ENCODE measurements around the gene MIF4GD. TPM values are rescaled to one million over a fixed set of nuclear protein-coding genes. Genes with fewer than 3 reads are reported as not detected.

The MIF4GD gene
- total and polyA plus RNA-seq, 2 experiments from 2014 or later = 10.7 to 14.4 TPM

- no peak for TF ChIP-seq EZH2 (IDR thresholded peaks at IDR 0.05; ENCODE audit: insufficient read depth, poor library complexity, severe bottlenecking)
- Histone ChIP-seq H3K36me3 (ENCODE audit: low read depth) (peaks cover 7% of the 10 kb centered on the region; the same call in 1 of the 2 replicates), H3K27me3 (replicated peaks; ENCODE audit: insufficient read depth) (no peaks in the 10 kb centered on the region), H3K4me3 (peak overlapping the region; percentile 93), H3K4me2 (ENCODE audit: unreplicated experiment) (peak overlapping the region; percentile 89), H3K79me2 (ENCODE audit: insufficient read depth) (no peaks in the 10 kb centered on the region), H2AFZ (peak overlapping the region; percentile 97), H4K20me1 (ENCODE audit: insufficient read depth) (no peaks in the 10 kb centered on the region), H3K27ac (0 out of 2 replicates have a peak overlapping the region, but pooled peaks have one; percentile 58), H3K9me3 (ENCODE audit: low read depth) (no peaks in the 10 kb centered on the region), H3F3A (ENCODE audit: insufficient read depth) (peaks cover 13% of the 10 kb centered on the region), H3K4me1 (ENCODE audit: insufficient read depth) (peaks cover 27% of the 10 kb centered on the region), H3K9me2 (ENCODE audit: insufficient read depth) (no peaks in the 10 kb centered on the region), H3K9ac (peak overlapping the region; percentile 87)
- 26% methylated on average over 6 of the region's 6 CpGs for WGBS, 2 experiments (ENCODE audit: low coverage in 1 of 2, low lambda C conversion rate in 2 of 2, missing lambda C conversion rate in 2 of 2)
- in situ Hi-C loops (cut with MboI) = no loop called here
- peak; percentile 47 for DNase-seq
Observed at GRCh38 chr17:75269844-75270217, 1.2 kb downstream of the MIF4GD start.

GRCh38 chr17:75267411-75268232 is 3.4 kb downstream of the MIF4GD start:
- 29 to 41% methylated on average over 14 of the region's 14 CpGs for WGBS, 2 experiments (ENCODE audit: low coverage in 1 of 2, low lambda C conversion rate in 2 of 2, missing lambda C conversion rate in 2 of 2)
- Histone ChIP-seq H3K9me2 (ENCODE audit: insufficient read depth) (no peaks in the 10 kb centered on the region), H3K79me2 (ENCODE audit: insufficient read depth) (peaks cover 18% of the 10 kb centered on the region), H3K4me3 (no peak overlapping the region), H3K4me2 (ENCODE audit: unreplicated experiment) (no peak overlapping the region), H3K36me3 (ENCODE audit: low read depth) (peaks cover 12% of the 10 kb centered on the region), H2AFZ (no peak overlapping the region), H3F3A (ENCODE audit: insufficient read depth) (peaks cover 13% of the 10 kb centered on the region; the same call in 1 of the 2 replicates), H3K27me3 (replicated peaks; ENCODE audit: insufficient read depth) (no peaks in the 10 kb centered on the region), H3K9ac (no peak overlapping the region), H3K9me3 (ENCODE audit: low read depth) (no peaks in the 10 kb centered on the region), H4K20me1 (ENCODE audit: insufficient read depth) (no peaks in the 10 kb centered on the region), H3K4me1 (ENCODE audit: insufficient read depth) (peaks cover 17% of the 10 kb centered on the region), H3K27ac (no peak overlapping the region)
- in situ Hi-C loops (cut with MboI) = no loop called here
- TF ChIP-seq EZH2phosphoT487 (IDR thresholded peaks at IDR 0.05; ENCODE audit: insufficient read depth, low read depth) (no peak), EZH2 (IDR thresholded peaks at IDR 0.05; ENCODE audit: insufficient read depth, poor library complexity, severe bottlenecking) (no peak)
- DNase-seq = no peak

DNA sequence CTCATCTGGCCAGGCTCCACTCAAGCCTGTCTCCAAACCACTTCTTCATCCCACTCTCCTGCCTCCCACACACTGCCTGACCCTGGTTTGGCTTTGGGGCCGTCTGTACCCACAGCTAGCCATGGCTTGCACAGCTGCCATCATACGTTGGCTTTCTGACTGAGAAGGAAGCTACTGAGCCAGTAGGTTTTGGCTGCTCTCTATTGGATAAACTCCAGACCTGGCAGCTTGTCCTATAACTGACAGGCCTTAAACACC is 3.9 kb downstream of the MIF4GD start:
- no peak for DNase-seq
- Histone ChIP-seq H3K9me3 (ENCODE audit: low read depth) (no peaks in the 10 kb centered on the region), H3K9ac (no peak overlapping the region), H3K27ac (no peak overlapping the region), H2AFZ (no peak overlapping the region), H3K27me3 (replicated peaks; ENCODE audit: insufficient read depth) (no peaks in the 10 kb centered on the region), H3F3A (ENCODE audit: insufficient read depth) (peaks cover 9% of the 10 kb centered on the region; the same call in 1 of the 2 replicates), H3K4me1 (ENCODE audit: insufficient read depth) (peaks cover 14% of the 10 kb centered on the region), H3K9me2 (ENCODE audit: insufficient read depth) (no peaks in the 10 kb centered on the region), H3K79me2 (ENCODE audit: insufficient read depth) (peaks cover 23% of the 10 kb centered on the region), H3K4me2 (ENCODE audit: unreplicated experiment) (no peak overlapping the region), H4K20me1 (ENCODE audit: insufficient read depth) (no peaks in the 10 kb centered on the region), H3K36me3 (ENCODE audit: low read depth) (peaks cover 12% of the 10 kb centered on the region), H3K4me3 (no peak overlapping the region)
- 17 to 24% methylated on average over 2 of the region's 2 CpGs for WGBS, 2 experiments (ENCODE audit: low coverage in 1 of 2, low lambda C conversion rate in 2 of 2, missing lambda C conversion rate in 2 of 2)
- in situ Hi-C loops (cut with MboI) = no loop called here
- TF ChIP-seq EZH2 (IDR thresholded peaks at IDR 0.05; ENCODE audit: insufficient read depth, poor library complexity, severe bottlenecking) (no peak), EZH2phosphoT487 (IDR thresholded peaks at IDR 0.05; ENCODE audit: insufficient read depth, low read depth) (no peak)

DNA sequence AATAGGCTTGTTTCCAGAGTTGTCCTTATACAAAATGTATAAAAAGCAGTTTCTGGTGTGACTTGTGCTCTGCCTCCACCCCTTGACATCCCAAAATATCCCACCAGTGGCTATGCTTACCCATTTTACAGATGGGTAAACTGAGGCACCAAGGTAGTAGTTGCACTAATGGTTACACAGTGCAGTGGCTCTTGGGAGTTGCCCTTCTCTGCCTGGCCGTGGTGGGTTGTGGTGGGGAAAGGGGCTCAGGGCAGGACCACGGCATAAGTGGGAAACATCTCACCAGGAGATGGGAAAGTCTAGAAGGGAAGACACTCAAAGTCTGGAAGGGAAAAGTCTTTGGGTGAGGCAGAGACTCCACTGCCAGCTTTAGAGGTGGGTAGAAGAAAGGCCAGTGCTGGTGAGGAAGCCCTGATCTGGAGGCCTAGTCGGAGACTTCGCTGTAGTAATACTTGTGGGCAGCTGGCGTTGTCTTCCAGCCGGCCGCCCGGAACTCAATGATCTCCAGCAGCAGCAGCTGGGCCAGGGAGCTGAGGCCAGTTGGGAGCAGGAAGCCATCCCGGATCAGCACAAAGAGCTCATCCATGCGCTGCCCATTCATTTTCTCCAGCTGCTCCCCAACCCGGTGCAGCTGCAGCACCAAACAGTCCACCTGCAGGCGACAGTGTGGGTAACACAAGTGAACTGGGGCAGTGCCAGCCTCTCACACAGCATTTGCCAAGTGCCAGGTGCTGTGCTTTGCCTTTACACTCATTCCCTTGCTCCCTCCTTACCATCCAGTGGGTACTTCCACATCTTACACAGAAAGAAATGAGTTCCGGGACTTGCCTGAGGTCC is 4.5 kb downstream of the MIF4GD start:
- no peak overlapping the region for H3K4me2 ChIP-seq (ENCODE audit: unreplicated experiment)
- peaks cover 27% of the 10 kb centered on the region for H3K79me2 ChIP-seq (ENCODE audit: insufficient read depth)
- no peaks in the 10 kb centered on the region for H3K9me2 ChIP-seq (ENCODE audit: insufficient read depth)
- H3K4me3 ChIP-seq = no peak overlapping the region
- no peak for DNase-seq
- TF ChIP-seq EZH2phosphoT487 (IDR thresholded peaks at IDR 0.05; ENCODE audit: insufficient read depth, low read depth) (no peak), EZH2 (IDR thresholded peaks at IDR 0.05; ENCODE audit: insufficient read depth, poor library complexity, severe bottlenecking) (no peak)
- H3K27ac ChIP-seq = no peak overlapping the region
- H3F3A ChIP-seq (ENCODE audit: insufficient read depth) = peaks cover 6% of the 10 kb centered on the region; the same call in 1 of the 2 replicates
- H3K9me3 ChIP-seq (ENCODE audit: low read depth) = no peaks in the 10 kb centered on the region
- H3K4me1 ChIP-seq (ENCODE audit: insufficient read depth) = peaks cover 11% of the 10 kb centered on the region
- no peak overlapping the region for H2AFZ ChIP-seq
- H3K27me3 ChIP-seq (replicated peaks; ENCODE audit: insufficient read depth) = no peaks in the 10 kb centered on the region
- H3K36me3 ChIP-seq (ENCODE audit: low read depth) = peaks cover 12% of the 10 kb centered on the region
- H4K20me1 ChIP-seq (ENCODE audit: insufficient read depth) = no peaks in the 10 kb centered on the region
- WGBS, 2 experiments (ENCODE audit: low coverage in 1 of 2, low lambda C conversion rate in 2 of 2, missing lambda C conversion rate in 2 of 2) = 80 to 83% methylated on average over 13 of the region's 13 CpGs
- in situ Hi-C loops (cut with MboI) = no loop called here
- H3K9ac ChIP-seq = no peak overlapping the region

Measured in GM23248 (cell line).